Activated CD8-positive, alpha-beta memory T cell treated with anti-CD3 and anti-CD28 coated beads, Interleukin-2, amount 50 U/mL, for 1 hour (primary cell): ENCODE results near the gene TOP1.
"Not testable (repeated sequence)": the region's sequence is repeated elsewhere in the genome, so short reads cannot be mapped to it uniquely, and the experiment has no call there.

Experiments
- DNase-seq: peaks from one replicate; pipeline ENCODE4 v3.0.0-alpha.2; 2020; ENCODE audit errors: extremely low read depth

TOP1 gene

GRCh38 chr20:41094353-41095055, 65.9 kb downstream of the TOP1 start:
- no peak for DNase-seq

GRCh38 chr20:41095110-41095969, 66.7 kb downstream of the TOP1 start:
- DNase-seq: no peak

GRCh38 chr20:41098703-41099250, 70.2 kb downstream of the TOP1 start:
- DNase-seq: no peak

GRCh38 chr20:41100001-41100480, 71.4 kb downstream of the TOP1 start:
- no peak for DNase-seq

- DNase-seq: no peak
These were observed 73.0 kb downstream of the TOP1 start for GRCh38 chr20:41101660-41102059.

GRCh38 chr20:41108531-41108930, 79.9 kb downstream of the TOP1 start:
- DNase-seq: no peak

- no peak for DNase-seq
These were observed 81.4 kb downstream of the TOP1 start for GRCh38 chr20:41110012-41110411.

- DNase-seq: no peak
These were observed 82.4 kb downstream of the TOP1 start for GRCh38 chr20:41110930-41111577.

- DNase-seq: no peak
These were observed 82.9 kb downstream of the TOP1 start for GRCh38 chr20:41111578-41111951.

GRCh38 chr20:41116282-41116956, 87.8 kb downstream of the TOP1 start:
- no peak for DNase-seq

- not testable (repeated sequence) for DNase-seq
These were observed 89.5 kb downstream of the TOP1 start for GRCh38 chr20:41118159-41118558.

- DNase-seq: no peak
These were observed 90.0 kb downstream of the TOP1 start for GRCh38 chr20:41118632-41119031.

- no peak for DNase-seq
These were observed 91.3 kb downstream of the TOP1 start for GRCh38 chr20:41119614-41120561.

- no peak for DNase-seq
These were observed 92.8 kb downstream of the TOP1 start for GRCh38 chr20:41121399-41121798.

GRCh38 chr20:41123631-41124030, 95.0 kb downstream of the TOP1 start:
- DNase-seq: no peak

GRCh38 chr20:41124451-41125094, 96.0 kb downstream of the TOP1 start:
- DNase-seq: no peak

GRCh38 chr20:41125530-41126457, 97.2 kb downstream of the TOP1 start:
- no peak for DNase-seq

GRCh38 chr20:41126719-41127118, 98.1 kb downstream of the TOP1 start:
- no peak for DNase-seq

- DNase-seq: not testable (repeated sequence)
These were observed 99.7 kb downstream of the TOP1 start for GRCh38 chr20:41128317-41128716.
